Kidney (tissue), 14 donors: ENCODE measurements around the gene MEDAG. TPM values are rescaled to one million over a fixed set of nuclear protein-coding genes. Genes with fewer than 3 reads are reported as not detected.

Experiments
- DNase-seq, 5 donors: peaks; one replicate each; pipeline ENCODE4 v3.0.0-alpha.2; 2013 to 2020
- FAIRE-seq: peaks from 2 replicates; lab custom pipeline; 2012; peaks lifted over from hg19 to GRCh38; lab: Jason Lieb, UNC
- H3K27ac ChIP-seq, 2 donors: one replicate each; pipeline ENCODE4 v1.7.0; 2013; ENCODE audit warnings: low read depth in 2 of 2, low read length in 2 of 2, inconsistent platforms in 1 of 2
- H3K27me3 ChIP-seq: one replicate; pipeline ENCODE4 v1.7.1; 2013; ENCODE audit warnings: low read length, inconsistent platforms; ENCODE audit not compliant: control insufficient read depth, insufficient read depth
- H3K36me3 ChIP-seq, 3 donors: one replicate each; pipeline versions ENCODE4 v1.7.0 to v1.7.1; 2013; ENCODE audit warnings: low read length in 3 of 3, control low read depth in 1 of 3, inconsistent platforms in 1 of 3; ENCODE audit not compliant: insufficient read depth in 3 of 3, control insufficient read depth in 2 of 3
- H3K4me1 ChIP-seq, 3 donors: one replicate each; pipeline versions ENCODE4 v1.7.0 to v1.7.1; 2013; ENCODE audit warnings: low read length in 3 of 3, inconsistent platforms in 1 of 3, low read depth in 1 of 3; ENCODE audit not compliant: control insufficient read depth in 2 of 3, insufficient read depth in 2 of 3
- H3K4me3 ChIP-seq, 3 donors: one replicate each; pipeline versions ENCODE4 v1.7.0 to v1.8.1; 2013; ENCODE audit warnings: low read length in 3 of 3, control low read depth in 1 of 3, inconsistent platforms in 1 of 3
- H3K9ac ChIP-seq, 3 donors: one replicate each; pipeline versions ENCODE4 v1.7.0 to v1.7.1; 2013; ENCODE audit warnings: low read length in 3 of 3, control low read depth in 1 of 3, inconsistent platforms in 1 of 3
- H3K9me3 ChIP-seq, 3 donors: one replicate each; pipeline versions ENCODE4 v1.7.0 to v1.7.1; 2013; ENCODE audit warnings: low read length in 3 of 3, control low read depth in 1 of 3, inconsistent platforms in 1 of 3; ENCODE audit not compliant: control insufficient read depth in 2 of 3, insufficient read depth in 1 of 3
- intact Hi-C: fragments of 100-400 bp; cut with DNase I; formaldehyde crosslinking; loops from one replicate; pipeline ENCODE4 v1.11.1; 2022
- polyA plus RNA-seq: library from polyadenylated mRNA; stranded (reverse); fragments of 350-450 nt; fragmentation: Illumina TruSeq; extraction: RNeasy Lipid Tissue Mini Kit (QIAGEN cat#74804); gene quantifications from one replicate; pipeline ENCODE4 v1.2.3, GENCODE V29; 2014; ENCODE audit warnings: low read depth, low replicate concordance; ENCODE audit not compliant: insufficient read depth
- total RNA-seq: library from RNA; stranded (reverse); fragmentation: NEBNext Ultra II Directional; extraction: Animal tissue kit (Norgen Biotek cat#: 25700); gene quantifications from one replicate; pipeline ENCODE4 v1.2.1, GENCODE V29; 2021
- TF ChIP-seq, protein P1 (sequence below): IDR thresholded peaks from 3 replicates; pipeline ENCODE4 v1.5.1; 2012; ENCODE audit warnings: mild to moderate bottlenecking, moderate library complexity, borderline replicate concordance; ENCODE audit not compliant: insufficient read depth; ENCODE audit errors: extremely low read depth
- donor health status: control.
- donor health status: control.
- donor health status: control.
- donor health status: control.
- donor health status: control.
- donor health status: DM: yes; HTN: yes; CAD: no.
- donor health status: Normal renal cell carcinoma (clear cell type).

MEDAG gene
- total and polyA plus RNA-seq, 2 donors from 2014 or later: 1.0 to 12.1 TPM

DNA sequence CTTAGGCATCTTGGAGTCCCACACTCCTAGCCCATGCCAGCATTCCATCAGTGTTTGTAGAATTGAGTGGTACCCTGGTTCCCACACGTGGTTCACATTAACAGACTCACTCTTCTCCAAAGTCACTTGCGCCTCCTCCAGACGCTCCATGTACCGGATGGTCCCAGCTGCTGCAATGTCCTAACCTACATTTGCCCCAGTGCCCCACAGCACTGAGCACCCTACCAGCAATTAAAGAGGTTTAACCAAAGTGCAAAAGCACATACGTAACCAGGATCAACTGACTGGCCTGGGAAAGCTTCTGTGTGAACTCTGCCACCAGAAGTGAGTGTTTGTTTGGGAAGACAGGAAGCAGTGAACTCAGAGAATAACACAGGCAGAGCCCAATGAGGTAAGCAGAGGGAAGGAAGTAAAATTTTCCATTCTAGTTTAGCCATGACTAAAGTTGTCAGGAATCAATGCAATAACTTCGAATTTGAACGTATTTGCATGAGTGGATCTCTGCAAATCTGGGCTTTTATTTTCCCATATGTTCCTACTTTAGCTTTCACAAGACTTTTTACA lies 7.3 kb upstream of the MEDAG start:
- FAIRE-seq: no peak
- Histone ChIP-seq H3K27me3 (no peaks in the 10 kb centered on the region), H3K9ac (no peak overlapping the region), H3K9me3 (no peaks in the 10 kb centered on the region), H3K36me3 (no peaks in the 10 kb centered on the region), H3K4me3 (no peak overlapping the region), H3K27ac (peak overlapping the region in 1 of 2 donors; percentile 48), H3K4me1 (peaks cover 0 to 2% (median 0%) of the 10 kb centered on the region in 3 donors)
- intact Hi-C loops: no loop called here
- TF ChIP-seq, protein P1, sequence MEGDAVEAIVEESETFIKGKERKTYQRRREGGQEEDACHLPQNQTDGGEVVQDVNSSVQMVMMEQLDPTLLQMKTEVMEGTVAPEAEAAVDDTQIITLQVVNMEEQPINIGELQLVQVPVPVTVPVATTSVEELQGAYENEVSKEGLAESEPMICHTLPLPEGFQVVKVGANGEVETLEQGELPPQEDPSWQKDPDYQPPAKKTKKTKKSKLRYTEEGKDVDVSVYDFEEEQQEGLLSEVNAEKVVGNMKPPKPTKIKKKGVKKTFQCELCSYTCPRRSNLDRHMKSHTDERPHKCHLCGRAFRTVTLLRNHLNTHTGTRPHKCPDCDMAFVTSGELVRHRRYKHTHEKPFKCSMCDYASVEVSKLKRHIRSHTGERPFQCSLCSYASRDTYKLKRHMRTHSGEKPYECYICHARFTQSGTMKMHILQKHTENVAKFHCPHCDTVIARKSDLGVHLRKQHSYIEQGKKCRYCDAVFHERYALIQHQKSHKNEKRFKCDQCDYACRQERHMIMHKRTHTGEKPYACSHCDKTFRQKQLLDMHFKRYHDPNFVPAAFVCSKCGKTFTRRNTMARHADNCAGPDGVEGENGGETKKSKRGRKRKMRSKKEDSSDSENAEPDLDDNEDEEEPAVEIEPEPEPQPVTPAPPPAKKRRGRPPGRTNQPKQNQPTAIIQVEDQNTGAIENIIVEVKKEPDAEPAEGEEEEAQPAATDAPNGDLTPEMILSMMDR: no peak
- DNase-seq: peak in 1 of 5 donors; percentile 57

DNA sequence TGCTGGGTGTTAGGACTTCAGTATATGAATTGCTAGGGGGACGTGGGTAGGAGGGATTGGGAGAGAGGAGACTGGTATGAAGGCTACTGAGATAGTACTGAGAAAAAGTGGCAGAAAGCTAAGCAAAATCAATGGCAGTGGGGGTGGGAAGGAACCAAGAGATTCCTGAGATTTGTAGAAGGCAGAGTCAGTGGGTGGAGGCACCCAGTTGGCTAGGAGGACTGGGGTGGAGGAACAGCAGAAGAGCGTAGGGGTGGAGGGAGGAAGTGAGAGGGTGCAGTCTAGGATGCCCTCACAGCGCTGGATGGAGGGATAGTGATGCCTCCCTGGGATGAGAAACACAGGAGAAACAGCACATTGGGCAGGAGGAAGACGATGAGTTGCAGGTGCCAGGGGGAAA lies 5.6 kb upstream of the MEDAG start:
- H3K4me1 ChIP-seq: peaks cover 0 to 2% (median 0%) of the 10 kb centered on the region in 3 donors
- peaks cover 3% of the 10 kb centered on the region for H3K27me3 ChIP-seq
- H3K27ac ChIP-seq: no peak overlapping the region
- TF ChIP-seq, protein P1: no peak
- no peak for DNase-seq
- no peak overlapping the region for H3K4me3 ChIP-seq
- FAIRE-seq: no peak
- H3K36me3 ChIP-seq: no peaks in the 10 kb centered on the region
- no peak overlapping the region for H3K9ac ChIP-seq
- intact Hi-C loops: no loop called here
- no peaks in the 10 kb centered on the region for H3K9me3 ChIP-seq

DNA sequence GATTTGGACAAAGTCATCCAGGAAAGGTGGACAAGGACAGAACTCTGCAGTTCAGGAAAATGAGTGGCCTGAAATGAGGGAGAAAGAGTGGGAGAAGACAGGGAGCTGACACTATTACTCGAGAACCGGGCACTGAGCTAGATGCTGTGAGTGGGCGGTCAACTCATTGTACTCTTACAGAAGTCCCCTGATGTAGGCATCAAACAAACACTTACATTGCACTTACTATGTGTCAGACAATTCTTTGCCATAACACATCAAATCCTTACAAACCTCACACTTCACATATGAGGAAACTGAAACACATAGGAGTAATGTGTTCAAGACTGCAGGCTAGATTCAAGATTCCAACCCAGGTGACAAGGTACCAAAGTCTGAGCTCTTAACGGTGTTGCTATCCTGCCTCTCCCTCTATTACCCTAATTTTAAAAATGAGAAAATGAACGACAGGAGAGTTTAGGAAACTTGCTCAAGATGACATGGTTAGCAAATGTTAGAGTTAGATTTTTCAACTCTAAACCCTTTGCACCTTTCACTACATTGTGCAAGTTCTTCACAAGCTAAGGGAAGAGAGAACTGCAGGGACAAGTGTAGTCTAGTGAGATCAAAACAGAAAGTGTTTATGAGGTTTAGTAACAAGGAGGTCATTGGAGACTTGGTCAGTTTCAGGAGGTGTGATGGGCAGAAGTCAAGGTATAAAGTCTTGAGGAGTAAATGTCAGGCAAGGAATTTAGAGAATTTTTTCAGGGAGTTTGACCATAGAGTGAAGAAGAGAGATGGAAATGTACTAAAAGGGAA lies 4.9 kb upstream of the MEDAG start:
- intact Hi-C loops: no loop called here
- no peaks in the 10 kb centered on the region for H3K36me3 ChIP-seq
- no peaks in the 10 kb centered on the region for H3K9me3 ChIP-seq
- H3K4me3 ChIP-seq: no peak overlapping the region
- DNase-seq: no peak
- no peak overlapping the region for H3K27ac ChIP-seq
- no peak for FAIRE-seq
- peaks cover 0 to 2% (median 0%) of the 10 kb centered on the region in 3 donors for H3K4me1 ChIP-seq
- H3K27me3 ChIP-seq: peaks cover 7% of the 10 kb centered on the region
- TF ChIP-seq, protein P1: no peak
- H3K9ac ChIP-seq: no peak overlapping the region
